T-helper 1 cell (primary cell): ENCODE measurements around the gene RELL1.
"Not testable (repeated sequence)": the region's sequence is repeated elsewhere in the genome, so short reads cannot be mapped to it uniquely, and the experiment has no call there.

Source experiments
- DNase-seq, 5 donors: peaks; one replicate each; pipeline ENCODE4 v3.0.0-alpha.2; 2012 to 2020

RELL1 gene

DNA sequence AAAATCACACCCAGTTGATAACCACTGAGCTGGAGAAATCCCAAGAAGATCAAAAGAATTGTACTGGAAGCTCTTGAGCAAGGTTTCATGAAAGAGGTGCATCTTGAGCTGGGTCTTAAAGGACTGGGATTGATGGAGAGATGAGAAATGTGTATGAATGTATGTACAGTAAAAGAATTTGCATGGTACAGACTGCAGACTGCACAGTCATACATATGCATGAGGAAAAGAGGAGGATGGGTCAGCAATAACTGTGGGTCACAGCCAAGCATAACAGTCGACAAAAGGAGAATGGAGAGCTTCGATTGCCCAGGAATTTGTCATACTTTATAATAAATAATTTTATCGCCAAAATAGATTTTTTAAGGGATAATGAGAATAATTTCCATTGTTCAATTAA, 4.8 kb upstream of the RELL1 start:
- DNase-seq, result no peak

GRCh38 chr4:37689353-37690095, 3.3 kb upstream of the RELL1 start:
- DNase-seq, result no peak

DNA sequence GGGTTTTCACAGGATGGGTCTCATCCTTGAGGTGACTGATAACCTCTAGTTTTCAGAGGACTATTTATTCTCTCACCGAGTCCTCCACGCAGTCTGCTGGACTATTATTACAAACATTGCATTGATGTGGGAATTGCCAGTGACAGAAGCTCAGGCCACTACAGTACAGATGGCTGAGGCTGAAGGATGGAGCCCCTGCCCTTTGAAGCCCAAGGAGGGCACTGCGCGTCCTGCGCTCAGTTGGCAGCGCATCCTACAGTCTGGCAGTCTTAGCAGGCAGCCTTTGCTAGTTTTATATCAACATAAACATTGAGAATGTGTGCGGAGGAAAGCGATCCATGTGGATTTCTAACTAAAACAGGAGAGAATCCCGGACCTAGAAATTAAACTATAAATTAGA, 1.5 kb upstream of the RELL1 start:
- DNase-seq, result no peak

DNA sequence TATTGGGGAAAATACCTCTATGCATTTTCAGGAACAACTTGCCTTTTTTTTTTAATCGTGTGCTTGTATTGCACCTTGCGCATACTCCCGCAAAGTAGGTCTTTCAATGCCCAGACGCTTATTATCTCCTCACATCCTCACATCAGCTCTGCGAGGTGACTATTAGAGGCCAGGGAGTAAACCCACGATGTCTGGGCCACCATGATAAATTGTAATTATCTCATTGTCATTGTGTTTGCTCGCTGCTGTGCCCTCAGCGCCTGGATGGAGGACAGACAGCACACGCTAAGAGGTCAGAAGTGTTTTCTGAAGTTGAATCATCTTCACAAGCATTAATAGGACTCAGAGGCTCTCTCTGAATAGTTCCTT, 1.0 kb upstream of the RELL1 start:
- no peak for DNase-seq

DNA sequence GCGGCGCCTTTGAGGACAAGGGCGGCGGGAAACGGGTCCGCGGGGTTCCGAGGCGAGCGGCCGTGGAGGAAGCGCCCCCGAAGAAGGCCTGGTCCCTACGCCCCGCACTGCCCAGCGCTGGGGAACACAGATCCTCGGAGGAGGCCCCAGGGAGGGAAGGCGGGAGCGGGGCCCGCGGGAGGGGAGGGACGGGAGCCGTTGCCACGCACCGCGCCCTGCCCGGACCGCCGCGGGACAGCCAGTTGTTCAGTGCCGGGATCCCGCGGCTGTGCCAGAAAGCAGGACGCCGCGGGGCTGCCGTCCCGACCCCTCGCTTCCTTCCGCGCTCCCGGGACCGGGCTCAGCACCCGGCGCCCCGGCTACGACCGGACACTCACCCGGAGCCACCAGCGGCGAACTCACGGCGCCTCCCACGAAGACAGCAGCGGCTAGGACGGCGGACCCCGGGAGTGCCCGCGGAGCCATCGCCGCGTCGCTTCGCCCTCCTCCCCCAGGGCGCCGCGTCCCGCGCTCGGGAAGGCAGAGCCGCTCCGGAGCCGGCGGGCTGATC, 278 bp downstream of the RELL1 start:
- peak in 4 of 5 donors; percentile 16 to 51 (median 44) for DNase-seq

- DNase-seq, result peak in 4 of 5 donors; percentile 37 to 81 (median 50)
Measured at GRCh38 chr4:37685161-37685822, 884 bp downstream of the RELL1 start.

- no peak for DNase-seq
Measured at GRCh38 chr4:37684154-37684553, 2.0 kb downstream of the RELL1 start.

GRCh38 chr4:37682701-37683401, 3.3 kb downstream of the RELL1 start:
- DNase-seq, result peak in 1 of 5 donors; percentile 57

GRCh38 chr4:37680089-37680488, 6.1 kb downstream of the RELL1 start:
- no peak for DNase-seq

- DNase-seq, result no peak
Measured at GRCh38 chr4:37679301-37679700, 6.9 kb downstream of the RELL1 start.

DNA sequence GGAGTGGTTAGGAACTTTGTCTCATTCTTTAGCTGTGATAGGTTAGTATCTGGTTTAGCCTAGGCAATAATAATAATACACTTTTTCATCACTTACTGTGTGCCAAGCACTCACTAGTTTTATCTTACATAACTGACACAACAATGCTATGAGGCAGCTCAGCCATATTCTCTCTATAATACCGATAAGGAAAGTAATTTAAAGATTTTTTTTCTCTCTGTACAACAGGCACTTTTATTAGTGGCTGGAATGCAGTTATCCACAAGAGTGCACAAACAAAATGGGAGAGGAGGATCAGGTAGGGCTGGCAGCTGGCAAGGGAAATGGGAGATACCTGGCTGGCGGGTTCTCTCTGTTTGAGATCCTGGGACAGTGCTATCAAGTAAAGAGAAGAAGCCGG, 7.6 kb downstream of the RELL1 start:
- DNase-seq, result no peak

DNA sequence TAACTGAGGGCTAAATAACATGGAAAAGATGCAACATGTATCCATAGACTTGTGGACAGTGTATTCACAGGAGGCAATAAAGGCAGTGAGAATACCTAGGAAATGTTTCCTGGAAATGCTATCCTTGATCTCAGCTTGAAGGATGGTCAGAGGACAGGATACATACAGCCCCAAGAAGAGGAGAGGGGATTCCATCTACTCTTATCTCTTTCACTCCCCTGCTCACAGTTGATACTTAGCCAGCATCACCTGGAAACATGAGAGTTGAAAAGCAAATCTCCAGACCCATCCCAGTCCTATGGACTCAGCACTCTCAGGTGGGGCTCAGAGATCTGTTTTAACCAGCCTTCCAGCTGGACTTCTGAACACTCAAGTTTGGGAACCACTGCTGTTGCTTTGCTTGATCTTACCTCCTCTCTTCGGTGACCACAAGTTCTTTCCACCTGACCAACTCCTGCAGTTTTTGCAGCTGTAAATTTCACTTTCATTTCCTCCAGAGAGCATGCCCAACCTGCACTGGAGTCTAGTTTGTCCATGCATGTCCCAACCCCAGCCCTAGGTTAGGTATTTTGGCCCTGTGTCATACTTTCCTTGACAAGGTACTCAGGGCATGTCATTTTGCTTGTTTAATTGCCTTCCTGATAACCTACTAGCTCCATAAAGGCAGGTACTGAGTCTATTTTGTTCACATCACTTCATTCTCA, 10.4 kb downstream of the RELL1 start:
- peak in 1 of 5 donors; percentile 56 for DNase-seq

DNA sequence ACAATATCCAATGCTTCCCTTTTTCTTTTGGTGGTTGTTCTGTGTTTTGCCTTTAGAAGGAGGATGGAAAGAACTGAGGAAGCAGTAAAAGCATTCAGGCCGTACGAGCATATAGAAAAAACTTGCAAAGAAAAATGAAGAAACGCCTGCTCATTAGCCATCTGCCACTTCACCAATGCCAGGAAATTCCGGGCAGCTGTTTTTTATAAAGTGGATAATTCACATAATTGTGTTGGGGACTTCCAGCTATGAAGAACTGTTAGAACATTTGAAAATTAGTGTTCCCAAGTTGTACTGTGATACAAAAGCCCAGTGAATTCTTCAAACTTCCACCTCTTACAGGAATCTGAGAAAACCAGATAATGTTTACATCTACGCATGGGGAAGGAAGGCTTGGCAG, 11.7 kb downstream of the RELL1 start:
- DNase-seq, result no peak

- DNase-seq, result no peak
Measured at GRCh38 chr4:37673538-37674192, 12.5 kb downstream of the RELL1 start.

DNA sequence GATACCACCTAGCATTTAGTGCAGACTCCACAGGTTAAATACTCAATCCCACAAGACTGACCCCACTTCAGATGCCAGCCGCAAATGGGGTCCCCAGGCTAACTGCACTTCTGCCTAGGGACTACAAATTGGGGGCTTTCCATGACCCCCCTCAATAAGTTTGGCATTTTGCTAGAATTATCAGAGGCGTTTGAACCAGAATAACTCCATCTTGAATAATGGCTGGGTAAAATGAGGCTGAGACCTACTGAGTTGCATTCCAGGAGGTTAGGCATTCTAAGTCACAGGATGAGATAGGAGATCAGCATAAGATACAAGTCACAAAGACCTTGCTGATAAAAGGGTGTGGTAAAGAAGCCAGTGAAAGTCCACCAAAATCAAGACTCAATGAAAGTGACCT, 15.1 kb downstream of the RELL1 start:
- DNase-seq, result no peak

DNA sequence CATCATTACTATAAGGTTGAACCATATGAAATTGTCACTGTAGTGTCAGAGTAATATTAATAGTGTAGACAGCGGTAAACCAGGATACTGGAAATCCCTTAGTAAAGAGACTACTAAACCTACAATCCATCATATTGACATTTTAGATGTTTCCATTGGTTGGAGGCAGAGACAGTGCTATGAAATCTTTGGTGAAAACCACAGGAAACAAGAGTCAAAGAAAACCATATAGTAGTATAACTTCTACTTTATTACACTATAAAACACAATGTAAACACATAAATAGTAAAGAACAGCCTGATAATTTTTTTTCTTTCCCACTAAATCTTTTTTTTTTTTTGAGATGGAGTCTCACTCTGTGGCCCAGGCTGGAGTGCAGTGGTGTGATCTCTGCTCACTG, 15.9 kb downstream of the RELL1 start:
- DNase-seq, result no peak

DNA sequence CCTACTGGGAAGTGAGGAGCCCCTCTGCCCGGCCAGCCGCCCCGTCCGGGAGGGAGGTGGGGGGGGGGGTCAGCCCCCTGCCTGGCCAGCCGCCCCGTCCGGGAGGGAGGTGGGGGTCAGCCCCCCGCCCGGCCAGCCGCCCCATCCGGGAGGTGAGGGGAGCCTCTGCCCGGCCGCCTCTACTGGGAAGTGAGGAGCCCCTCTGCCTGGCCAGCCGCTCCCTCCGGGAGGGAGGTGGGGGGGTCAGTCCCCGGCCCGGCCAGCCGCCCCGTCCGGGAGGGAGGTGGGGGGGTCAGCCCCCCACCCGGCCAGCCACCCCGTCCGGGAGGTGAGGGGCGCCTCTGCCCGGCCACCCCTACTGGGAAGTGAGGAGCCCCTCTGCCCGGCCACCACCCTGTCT, 17.1 kb downstream of the RELL1 start:
- not testable (repeated sequence) for DNase-seq

- no peak for DNase-seq
Measured at GRCh38 chr4:37667197-37668100, 18.7 kb downstream of the RELL1 start.

GRCh38 chr4:37666625-37667071, 19.5 kb downstream of the RELL1 start:
- DNase-seq, result peak in 1 of 5 donors; percentile 58

GRCh38 chr4:37665333-37666320, 20.5 kb downstream of the RELL1 start:
- no peak for DNase-seq
